WI38 (cell line): ENCODE measurements around the gene OSBPL9.
"Not testable (repeated sequence)": the region's sequence is repeated elsewhere in the genome, so short reads cannot be mapped to it uniquely, and the experiment has no call there.

Experiments
- H3K4me3 ChIP-seq: 2 replicates; pipeline ENCODE4 v1.5.1; 2011; ENCODE audit warnings: low read depth, mild to moderate bottlenecking, control low read depth, low read length
- CTCF ChIP-seq: IDR thresholded peaks from 2 replicates; pipeline ENCODE4 v1.5.1; 2012; ENCODE audit warnings: low read depth, mild to moderate bottlenecking, control low read depth, low read length

OSBPL9 gene

GRCh38 chr1:51584021-51584420 lies 32.9 kb upstream of the OSBPL9 start:
- no peak for TF ChIP-seq CTCF
- H3K4me3 ChIP-seq, result no peak overlapping the region

GRCh38 chr1:51592711-51593110 lies 24.2 kb upstream of the OSBPL9 start:
- H3K4me3 ChIP-seq, result no peak overlapping the region
- TF ChIP-seq CTCF, result no peak

- TF ChIP-seq CTCF, result no peak
Observed at GRCh38 chr1:51594716-51595115, 22.2 kb upstream of the OSBPL9 start.

GRCh38 chr1:51600529-51600928 lies 16.4 kb upstream of the OSBPL9 start:
- H3K4me3 ChIP-seq, result no peak overlapping the region
- TF ChIP-seq CTCF, result no peak

More at GRCh38 chr1:51594716-51595115, 22.2 kb upstream of the OSBPL9 start:
- H3K4me3 ChIP-seq, result no peak overlapping the region

- H3K4me3 ChIP-seq, result no peak overlapping the region
- TF ChIP-seq CTCF, result no peak
Observed at GRCh38 chr1:51600965-51601364, 15.9 kb upstream of the OSBPL9 start.

GRCh38 chr1:51605961-51606723 lies 10.8 kb upstream of the OSBPL9 start:
- no peak overlapping the region for H3K4me3 ChIP-seq
- TF ChIP-seq CTCF, result no peak

- H3K4me3 ChIP-seq, result no peak overlapping the region
- TF ChIP-seq CTCF, result no peak
Observed at GRCh38 chr1:51607681-51608095, 9.2 kb upstream of the OSBPL9 start.

- not testable (repeated sequence) for H3K4me3 ChIP-seq
Observed at GRCh38 chr1:51610104-51610503, 6.8 kb upstream of the OSBPL9 start.
